ENCODE measurements around the gene COL3A1.

Gene COL3A1

DNA sequence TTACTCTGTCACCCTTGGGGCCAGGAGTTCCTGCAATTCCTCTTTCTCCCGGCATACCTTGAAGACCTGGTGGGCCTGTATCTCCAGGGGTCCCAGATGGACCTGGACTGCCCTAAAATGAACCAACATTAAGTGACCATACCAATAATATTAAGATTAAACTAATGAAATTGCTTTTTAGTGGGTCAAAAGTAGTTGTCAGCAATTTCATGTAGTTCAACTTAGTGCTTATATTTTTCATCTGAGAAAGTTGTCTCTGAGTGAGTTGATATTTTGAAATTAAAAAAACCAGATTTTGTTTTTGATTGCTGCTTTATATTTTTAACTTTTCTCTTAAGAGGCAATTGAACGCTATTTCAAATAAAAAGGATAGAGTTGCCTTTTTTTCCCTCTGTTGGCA, 83.1 kb downstream of the COL3A1 start:
- DNase-seq: no peak
- H3K4me3 Mint-ChIP-seq: no peak overlapping the region
- H3K4me1 Mint-ChIP-seq (ENCODE audit: low read depth): no peaks in the 10 kb centered on the region
- no peaks in the 10 kb centered on the region for H3K9me3 Mint-ChIP-seq
- no peaks in the 10 kb centered on the region for H3K36me3 Mint-ChIP-seq (ENCODE audit: low read depth)
- no peaks in the 10 kb centered on the region for H3K27me3 Mint-ChIP-seq
- H3K27ac Mint-ChIP-seq: no peak overlapping the region

DNA sequence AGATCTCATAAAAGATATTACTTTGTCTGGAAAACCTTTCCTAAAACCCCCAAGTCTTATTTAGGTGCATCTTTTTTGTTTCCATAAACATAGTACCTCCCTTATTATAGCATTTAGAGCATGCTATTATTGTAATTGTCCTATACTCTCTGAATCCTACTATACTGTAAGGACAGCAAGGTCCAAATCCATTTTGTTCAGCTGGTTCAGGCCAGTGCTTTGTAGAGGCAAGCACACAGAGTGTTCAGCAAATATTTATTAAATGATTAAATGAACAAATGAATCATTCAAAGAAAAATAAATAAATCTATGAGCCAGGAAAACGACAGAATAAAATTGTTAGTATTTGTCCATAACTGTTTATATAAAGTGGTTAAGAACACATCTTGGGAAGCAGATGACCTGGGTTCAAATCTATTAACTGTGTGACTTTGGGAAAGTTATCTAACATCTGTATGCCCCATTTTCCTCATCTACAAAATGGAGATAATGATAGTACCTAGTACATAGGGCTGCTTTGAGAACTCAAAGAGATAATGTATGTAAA, 86.0 kb downstream of the COL3A1 start:
- H3K9me3 Mint-ChIP-seq: no peaks in the 10 kb centered on the region
- H3K27me3 Mint-ChIP-seq: no peaks in the 10 kb centered on the region
- DNase-seq: no peak
- no peak overlapping the region for H3K4me3 Mint-ChIP-seq
- H3K27ac Mint-ChIP-seq: no peak overlapping the region
- H3K36me3 Mint-ChIP-seq (ENCODE audit: low read depth): no peaks in the 10 kb centered on the region
- H3K4me1 Mint-ChIP-seq (ENCODE audit: low read depth): no peaks in the 10 kb centered on the region
